Fibroblast of lung (primary cell): ENCODE measurements around the gene SUV39H2.

Source experiments
- CTCF ChIP-seq, 2 donors: IDR thresholded peaks in 1 of 2; conservative IDR thresholded peaks in 1 of 2; 1 replicate in 1 of 2; 2 replicates in 1 of 2; pipeline ENCODE4 v1.5.1; 2011 to 2012; ENCODE audit warnings: low read length in 2 of 2, control low read depth in 1 of 2, inconsistent platforms in 1 of 2, low read depth in 1 of 2, mild to moderate bottlenecking in 1 of 2
- EZH2 ChIP-seq: IDR thresholded peaks from 2 replicates; pipeline ENCODE4 v1.5.1; 2012; ENCODE audit warnings: low read length, control low read depth, mild to moderate bottlenecking; ENCODE audit errors: missing control alignments

- TF ChIP-seq CTCF (conservative IDR thresholded peaks at IDR 0.05 in 1 of 2, IDR thresholded peaks at IDR 0.05 in 1 of 2; ENCODE audit: low read depth in 1 of 2, low read length in 2 of 2) (no peak), EZH2 (no peak)
These were observed 57.9 kb downstream of the SUV39H2 start for GRCh38 chr10:14936584-14936983.
